Renal cortical epithelial cell (primary cell): Measurements from ENCODE around the gene MOCOS. TPM values are rescaled to one million over a fixed set of nuclear protein-coding genes. Genes with fewer than 3 reads are reported as not detected.
"Not testable (repeated sequence)": the region's sequence is repeated elsewhere in the genome, so short reads cannot be mapped to it uniquely, and the experiment has no call there.

Experiments
- DNase-seq: peaks from one replicate; pipeline ENCODE4 v3.0.0-alpha.2; 2011; ENCODE audit warnings: low read depth
- total RNA-seq: library from RNA; depleted of rRNA; stranded (reverse); fragments of >200 nt; gene quantifications from 2 replicates; pipeline ENCODE4 v1.2.3, GENCODE V29; 2014

The MOCOS gene, protein sequence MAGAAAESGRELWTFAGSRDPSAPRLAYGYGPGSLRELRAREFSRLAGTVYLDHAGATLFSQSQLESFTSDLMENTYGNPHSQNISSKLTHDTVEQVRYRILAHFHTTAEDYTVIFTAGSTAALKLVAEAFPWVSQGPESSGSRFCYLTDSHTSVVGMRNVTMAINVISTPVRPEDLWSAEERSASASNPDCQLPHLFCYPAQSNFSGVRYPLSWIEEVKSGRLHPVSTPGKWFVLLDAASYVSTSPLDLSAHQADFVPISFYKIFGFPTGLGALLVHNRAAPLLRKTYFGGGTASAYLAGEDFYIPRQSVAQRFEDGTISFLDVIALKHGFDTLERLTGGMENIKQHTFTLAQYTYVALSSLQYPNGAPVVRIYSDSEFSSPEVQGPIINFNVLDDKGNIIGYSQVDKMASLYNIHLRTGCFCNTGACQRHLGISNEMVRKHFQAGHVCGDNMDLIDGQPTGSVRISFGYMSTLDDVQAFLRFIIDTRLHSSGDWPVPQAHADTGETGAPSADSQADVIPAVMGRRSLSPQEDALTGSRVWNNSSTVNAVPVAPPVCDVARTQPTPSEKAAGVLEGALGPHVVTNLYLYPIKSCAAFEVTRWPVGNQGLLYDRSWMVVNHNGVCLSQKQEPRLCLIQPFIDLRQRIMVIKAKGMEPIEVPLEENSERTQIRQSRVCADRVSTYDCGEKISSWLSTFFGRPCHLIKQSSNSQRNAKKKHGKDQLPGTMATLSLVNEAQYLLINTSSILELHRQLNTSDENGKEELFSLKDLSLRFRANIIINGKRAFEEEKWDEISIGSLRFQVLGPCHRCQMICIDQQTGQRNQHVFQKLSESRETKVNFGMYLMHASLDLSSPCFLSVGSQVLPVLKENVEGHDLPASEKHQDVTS
- 12.0 and 14.6 TPM in 2 replicates for total RNA-seq

DNA sequence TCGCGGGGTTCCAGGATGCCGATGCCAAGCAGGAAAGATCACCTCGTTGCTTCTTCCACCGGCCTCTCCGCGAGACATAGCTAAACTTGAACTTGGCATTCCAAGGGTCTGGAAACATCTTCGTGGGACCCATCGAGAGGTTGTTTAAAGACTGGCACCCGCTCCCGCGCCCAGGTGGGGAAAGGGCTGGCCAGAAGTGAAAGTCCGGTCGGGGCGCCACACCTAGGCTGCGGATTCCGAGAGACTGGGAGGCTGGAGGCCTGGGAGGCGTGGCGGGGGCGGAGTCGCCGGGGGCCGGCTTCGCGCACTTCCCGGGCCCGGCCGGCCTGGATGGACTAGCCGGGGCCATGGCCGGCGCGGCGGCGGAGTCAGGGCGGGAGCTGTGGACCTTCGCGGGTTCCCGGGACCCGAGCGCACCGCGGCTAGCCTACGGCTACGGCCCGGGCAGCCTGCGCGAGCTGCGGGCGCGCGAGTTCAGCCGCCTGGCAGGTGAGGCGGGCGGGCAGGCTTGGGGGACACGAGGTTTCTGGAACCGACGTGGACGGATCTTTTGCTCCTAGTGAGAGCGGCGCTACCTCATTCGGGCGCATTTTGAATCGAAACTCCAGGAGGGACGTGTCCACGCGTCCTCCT, at the start of gene MOCOS:
MOCOS (plus strand) TSS at position 305 of the 633 bp plus-strand sequence; CDS start at position 348, 43 bp downstream.
- peak; percentile 31 for DNase-seq

DNA sequence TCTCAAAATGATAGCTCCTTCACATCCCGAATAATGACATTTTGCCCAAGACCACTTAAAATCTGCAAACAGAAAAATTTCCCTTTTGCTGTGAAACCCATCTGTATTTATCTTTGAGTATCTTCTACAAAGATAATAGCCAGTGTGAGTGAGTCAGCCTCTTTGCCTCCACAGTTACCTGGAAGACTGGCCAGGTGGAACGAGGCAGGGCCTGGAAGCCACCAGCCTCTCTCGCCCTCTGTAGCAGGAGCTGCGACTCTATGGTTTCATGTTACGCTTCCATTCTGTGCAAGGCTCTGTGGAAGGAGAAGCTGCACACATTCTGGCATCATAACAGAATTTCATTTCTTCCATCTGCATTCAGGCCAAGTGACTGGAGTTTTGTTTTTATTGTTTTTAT, 48.1 kb upstream of the MOCOS start:
- no peak for DNase-seq

DNA sequence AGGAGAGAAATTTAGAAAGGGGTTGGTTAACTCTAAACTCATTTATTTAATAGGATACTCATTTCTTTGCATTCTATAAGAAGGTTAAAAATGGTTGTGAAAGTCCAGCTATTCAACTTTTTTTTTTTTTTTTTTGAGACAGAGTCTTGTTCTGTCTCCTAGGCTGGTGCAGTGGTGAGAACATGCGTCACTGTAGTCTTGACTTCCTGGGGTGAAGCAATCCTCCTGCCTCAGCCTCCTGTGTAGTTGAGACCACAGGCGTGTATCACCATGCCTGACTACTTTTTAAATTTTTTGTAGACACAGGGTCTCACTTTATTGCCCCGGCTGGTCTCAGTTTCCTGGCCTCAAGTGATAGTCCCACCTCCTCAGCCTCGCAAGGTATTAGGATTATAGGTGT, 45.7 kb upstream of the MOCOS start:
- no peak for DNase-seq

DNA sequence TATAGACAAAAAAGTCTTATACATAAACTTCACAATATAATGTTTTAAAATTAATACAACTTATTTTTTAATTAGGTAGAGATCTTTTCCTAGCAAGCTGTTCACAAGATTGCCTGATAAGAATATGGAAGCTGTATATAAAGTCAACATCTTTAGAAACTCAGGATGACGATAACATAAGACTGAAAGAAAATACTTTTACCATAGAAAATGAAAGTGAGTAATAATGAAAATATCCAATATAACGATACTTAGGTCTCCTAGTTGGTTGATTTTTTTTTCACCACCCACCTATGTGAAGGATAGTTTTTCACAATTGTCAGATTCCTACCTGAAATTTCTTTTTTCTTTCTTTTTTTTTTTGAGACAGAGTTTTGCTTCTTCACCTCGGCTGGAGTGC, 44.5 kb upstream of the MOCOS start:
- DNase-seq: no peak

DNA sequence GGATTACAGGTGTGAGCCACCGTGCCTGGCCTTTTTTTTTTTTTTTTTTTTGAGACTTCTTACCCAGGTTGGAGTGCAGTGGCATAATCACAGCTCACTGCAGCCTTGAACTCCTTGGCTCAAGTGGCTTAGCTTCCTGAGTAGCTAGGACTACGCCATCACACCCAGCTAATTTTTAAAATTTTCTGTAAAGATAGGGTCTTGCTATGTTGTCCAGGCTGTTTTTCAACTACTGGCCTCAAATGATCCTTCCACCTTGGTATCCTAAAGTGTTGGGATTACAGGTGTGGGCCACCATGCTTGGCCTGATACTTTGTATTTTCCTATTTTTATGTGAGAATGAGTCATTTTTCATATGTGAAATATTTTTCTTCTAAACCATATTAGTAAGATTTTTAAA, 43.9 kb upstream of the MOCOS start:
- no peak for DNase-seq

DNA sequence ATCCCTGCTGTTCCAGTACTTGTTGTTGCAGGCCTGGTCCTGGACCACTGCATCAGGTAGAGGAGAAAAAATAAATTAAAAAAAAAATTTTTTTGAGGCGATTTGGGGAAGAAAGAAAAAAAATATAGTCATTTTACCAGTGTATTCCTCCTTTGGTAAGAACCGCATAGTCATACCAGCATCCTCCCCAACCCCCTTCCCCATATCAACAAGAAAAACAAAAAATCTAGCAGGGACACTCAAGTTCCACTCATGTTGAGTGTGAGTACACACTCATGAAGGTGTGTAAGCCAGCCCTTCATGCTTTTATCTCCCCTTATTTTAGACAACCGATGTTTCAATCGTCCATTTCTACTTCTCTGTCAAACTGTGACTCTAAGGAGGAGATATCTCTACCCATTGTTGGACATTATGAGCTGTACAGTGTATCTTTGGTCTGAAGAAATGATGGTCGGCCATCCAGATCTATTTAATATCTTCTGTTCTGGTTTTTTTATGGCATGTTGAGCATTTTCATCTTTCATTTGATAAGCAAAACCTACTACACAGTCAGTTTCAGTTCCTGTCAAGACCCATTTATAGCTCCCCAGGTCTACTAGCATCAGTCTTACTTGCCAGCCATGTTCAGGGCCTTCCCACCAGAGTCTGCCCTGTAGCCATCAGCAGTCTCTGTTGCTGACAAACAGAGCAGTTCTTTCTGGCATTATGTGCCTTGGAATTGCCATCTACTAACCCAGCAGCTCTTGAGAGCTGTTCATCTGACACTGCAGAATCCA, 37.6 kb upstream of the MOCOS start:
- DNase-seq: no peak

DNA sequence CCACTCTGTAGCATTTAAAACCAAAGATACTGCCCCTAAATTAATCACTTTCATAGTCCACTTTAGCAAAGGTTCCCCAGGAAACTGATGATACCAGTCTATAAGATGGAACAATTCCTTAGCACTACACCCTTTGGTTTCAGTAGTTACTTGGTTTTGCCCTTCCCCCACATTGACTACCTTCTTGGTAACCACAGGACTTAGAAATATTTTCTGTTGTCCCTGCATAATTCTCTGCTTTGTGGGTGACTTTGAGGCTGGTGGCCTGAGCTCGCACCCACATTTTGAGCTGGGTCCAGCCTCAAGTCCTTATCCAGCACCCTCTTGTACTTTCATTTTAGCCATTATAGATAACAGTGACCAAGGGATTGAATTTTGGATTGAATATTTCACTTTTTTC, 34.5 kb upstream of the MOCOS start:
- peak; percentile 60 for DNase-seq

DNA sequence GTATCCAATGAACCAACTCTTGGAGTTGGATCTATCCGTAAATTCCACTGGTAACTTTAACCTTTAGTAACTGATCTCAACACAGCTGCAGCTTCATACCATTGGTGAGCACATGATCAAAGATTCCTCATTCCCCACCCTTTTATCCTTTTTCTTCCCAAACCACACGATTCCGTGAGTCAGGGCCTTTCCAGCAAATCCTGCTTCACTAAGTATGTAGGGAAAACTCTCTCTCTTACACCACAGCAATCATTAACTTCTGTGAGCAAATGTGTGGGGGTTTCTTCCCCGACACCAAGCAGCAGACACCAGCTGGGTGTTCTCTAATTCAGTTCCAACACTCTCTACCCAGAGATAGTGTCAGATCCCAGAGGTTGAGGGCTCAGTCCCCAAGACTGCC, 34.1 kb upstream of the MOCOS start:
- DNase-seq: peak; percentile 100

DNA sequence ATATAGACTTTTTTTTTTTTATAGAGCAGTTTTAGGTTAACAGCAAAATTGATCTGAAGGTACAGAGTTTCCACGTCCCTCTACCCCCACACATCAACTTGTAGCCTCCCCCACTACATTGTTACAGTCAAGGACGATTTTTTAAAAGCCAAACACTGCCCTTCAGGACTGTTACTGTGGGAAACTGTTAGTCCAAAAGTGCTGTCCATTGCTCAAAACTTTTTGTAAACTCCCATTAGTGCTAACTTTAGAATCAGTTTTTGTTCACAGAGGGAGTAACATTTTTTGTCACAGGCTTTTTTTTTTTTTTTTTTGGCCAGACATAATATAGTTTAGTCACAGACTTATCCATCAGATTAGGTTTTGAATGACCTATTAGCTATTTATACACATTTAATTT, 33.5 kb upstream of the MOCOS start:
- DNase-seq: no peak

DNA sequence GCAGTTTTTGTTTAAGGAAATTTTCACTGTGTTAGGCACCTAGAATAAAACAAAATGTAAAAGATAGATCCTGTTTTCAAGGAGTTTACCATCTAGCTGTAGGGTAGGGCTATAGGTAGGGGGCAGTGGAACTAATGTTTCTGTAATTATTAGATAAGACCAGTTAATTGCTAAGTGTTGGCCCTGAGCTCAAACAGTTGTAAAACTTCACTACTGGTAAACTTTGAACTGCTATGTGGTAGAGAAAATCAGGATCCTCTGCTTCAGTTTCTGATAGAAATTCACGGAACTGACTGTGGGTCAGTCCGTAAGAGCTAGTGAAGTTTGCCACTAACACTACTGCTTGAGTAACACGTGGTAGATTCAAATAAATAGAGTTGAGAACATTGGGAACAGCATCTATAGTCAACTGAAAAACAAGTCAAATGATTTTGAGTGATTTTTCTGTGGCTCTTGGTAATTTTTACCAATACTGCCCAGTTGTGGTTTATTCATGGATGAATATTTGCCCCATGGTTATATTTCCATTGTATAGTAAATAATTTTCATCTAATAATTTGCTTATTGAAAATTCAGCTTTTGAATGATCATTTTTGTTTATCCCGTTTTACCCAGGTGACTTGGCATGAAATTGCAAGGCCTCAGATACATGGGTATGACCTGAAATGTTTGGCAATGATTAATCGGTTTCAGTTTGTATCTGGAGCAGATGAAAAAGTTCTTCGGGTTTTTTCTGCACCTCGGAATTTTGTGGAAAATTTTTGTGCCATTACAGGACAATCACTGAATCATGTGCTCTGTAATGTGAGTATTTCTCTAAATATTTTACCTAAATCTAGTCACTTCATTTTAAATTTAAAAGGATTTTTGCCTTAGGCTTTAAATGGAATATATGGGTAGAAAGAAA, 31.2 kb upstream of the MOCOS start:
- DNase-seq: peak; percentile 76

DNA sequence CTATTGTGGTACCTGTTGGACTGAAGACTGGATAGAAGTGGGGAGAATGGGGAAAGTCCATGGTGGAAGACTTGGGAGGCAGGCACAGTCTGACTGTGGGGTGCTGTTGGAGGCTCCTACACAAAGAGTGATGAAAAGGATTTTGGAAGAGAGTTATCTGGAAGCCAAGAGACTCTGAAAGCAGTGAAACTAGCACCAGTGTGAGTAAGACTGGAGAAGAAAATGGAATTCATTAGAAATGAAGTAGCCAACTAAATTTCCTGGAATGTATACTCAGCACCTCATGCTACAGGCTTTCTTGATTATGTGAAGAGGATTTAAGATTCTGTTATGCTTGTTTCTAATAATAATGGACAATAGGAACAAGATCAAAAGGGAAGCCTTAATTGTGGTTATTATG, 29.9 kb upstream of the MOCOS start:
- no peak for DNase-seq

DNA sequence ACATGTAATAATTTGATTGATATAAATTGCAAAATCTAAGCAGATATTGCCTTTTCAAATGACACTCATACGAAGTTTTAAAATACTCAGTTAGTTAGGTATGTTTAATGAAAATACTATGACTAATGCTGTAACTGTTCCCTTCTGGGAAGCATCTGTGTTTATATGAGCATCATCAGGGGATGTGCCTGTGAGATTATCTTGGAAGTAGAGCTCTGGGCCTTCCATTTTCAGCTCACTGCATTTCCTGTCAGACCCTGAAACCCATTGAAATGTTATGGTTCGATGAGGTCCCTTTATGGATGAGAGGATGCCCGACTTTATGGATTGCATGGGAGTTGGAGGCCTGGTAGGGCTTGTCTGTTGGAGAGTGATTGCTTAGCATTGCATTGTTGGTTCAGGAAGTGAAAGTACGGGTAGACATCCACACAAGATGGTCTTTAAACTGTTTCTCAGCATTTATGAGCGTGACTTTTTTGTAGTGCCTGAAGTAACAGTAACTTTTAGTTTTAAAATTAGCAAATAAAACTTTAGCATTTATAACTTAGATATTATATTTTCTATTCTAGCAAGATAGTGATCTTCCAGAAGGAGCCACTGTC, 28.9 kb upstream of the MOCOS start:
- peak; percentile 72 for DNase-seq

DNA sequence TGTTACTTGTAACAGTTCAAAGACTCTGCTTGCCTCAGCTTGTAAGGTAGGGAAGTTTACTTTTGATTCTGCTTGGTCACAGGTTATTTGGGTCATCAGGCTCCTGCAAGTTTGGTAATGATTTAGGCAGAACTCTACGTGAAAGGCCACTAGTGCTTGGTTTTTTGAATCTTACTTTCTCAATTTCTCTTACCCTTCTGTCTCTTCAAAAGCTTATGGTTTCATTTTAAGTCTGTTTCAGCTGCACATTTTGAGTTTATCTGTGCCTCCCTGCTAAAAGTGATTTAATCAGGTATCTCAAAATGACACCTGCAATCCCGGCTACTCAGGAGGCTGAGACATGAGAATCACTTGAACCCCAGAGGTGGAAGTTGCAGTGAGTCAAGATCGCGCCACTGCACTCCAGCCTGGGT, 26.3 kb upstream of the MOCOS start:
- no peak for DNase-seq

DNA sequence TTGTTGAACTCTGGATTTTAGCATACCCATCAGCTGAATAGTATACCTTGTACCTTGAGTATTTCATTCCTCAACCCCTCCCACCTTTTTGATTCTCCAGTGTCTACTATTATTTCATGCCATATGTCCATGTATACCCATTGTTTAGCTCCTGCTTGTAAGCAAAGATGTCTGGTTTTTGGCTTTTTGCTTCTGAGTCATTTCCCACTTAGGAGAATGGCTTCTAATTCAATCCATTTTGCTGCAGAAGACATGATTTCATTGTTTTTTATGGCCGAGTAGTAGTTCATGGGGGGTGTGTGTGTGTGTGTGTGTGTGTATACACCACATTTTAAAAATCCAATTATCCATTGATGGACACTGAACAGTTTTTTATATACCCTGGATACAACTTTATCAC, 24.3 kb upstream of the MOCOS start:
- no peak for DNase-seq

DNA sequence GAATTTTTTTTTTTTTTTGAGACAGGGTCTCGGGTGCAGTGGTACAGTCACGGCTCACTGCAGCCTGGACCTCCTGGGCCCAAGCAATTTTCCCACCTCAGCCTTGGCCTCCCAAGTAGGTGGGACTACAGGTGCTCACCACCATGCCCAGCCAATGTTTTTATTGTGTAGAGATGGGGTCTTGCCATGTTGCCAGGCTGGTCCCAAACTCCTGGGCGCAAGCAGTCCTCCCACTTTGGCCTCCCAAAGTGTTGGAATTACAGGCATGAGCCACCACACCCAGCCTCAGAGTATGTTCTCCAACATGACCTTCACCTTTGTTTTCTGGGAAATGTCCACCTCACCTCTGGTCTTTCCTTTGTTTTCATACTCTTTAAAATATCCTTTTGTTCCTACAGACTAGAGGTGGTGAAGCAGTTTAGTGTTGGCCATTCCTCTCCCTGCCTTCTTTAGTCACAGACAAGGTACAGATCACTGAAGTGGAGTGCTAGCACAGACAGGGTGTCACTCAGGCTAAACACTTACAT, 19.5 kb upstream of the MOCOS start:
- DNase-seq: no peak

DNA sequence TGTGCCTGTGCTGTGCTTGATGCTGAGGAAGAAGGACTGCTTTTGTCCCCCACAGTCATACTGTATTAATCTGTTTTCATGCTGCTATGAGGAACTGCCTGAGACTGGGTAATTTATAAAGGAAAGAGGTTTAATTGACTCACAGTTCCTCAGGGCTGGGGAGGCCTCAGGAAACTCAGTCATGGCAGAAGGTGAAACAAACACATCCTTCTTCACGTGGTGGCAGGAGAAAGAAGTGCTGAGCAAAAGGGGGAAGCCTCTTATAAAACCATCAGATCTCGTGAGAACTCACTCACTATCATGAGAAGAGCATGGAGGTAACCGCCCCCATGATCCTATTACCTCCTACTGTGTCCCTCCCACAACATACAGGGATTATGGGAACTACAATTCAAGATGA, 19.0 kb upstream of the MOCOS start:
- not testable (repeated sequence) for DNase-seq

DNA sequence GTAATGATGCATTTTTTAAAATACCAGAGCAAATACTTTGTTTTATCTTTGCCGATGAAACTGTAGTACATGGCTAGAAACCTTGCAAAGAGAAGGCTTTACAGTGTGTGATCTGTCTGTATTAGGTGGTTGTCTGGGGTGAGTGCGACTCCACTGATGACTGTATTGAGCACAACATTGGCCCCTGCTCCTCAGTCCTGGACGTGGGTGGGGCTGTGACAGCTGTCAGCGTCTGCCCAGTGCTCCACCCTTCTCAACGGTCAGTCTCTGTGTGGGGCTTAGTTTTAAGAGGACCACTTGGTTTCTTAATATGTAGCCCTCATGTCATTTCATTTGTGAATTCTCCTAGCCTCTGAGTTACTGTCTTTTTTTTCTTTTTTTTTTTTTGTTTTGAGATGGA, 17.4 kb upstream of the MOCOS start:
- no peak for DNase-seq

DNA sequence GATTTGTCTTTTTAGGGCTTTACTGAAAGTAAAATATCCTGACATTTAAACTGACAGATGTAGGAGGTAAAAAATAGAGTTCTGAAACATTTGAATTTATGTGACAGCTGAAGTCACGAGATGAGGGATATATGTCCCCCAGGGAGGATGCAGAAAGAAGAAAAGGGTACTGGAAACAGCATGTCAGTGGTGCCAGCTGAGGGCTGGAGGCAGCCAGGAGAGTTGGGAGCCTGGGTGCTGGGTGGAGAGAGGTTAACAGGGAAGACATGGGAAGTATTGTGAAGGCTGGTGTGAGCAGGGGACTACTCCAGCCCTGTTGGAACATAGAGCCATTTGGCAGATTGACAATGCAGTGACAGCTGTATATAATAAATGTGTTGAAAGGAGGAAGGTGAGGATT, 11.8 kb upstream of the MOCOS start:
- DNase-seq: no peak

DNA sequence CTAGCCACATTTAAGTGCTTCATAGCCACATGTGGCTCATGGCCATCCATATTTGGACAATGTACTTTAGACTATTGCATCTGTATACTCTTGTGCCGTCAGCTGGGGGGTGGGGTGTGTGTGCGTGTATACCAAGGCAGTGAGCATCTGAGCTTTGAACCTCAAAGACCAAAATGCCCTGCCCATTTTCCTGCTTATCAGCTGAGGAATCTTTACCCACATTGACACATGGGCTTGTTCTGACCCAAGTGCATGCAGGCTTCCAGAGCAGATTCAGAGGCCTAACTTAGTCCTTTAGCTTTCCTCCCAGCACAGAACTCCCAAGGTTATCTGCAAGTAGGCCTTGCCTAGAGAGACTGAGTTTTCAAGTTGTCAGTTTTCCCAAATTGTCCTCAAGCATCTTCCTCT, 11.1 kb upstream of the MOCOS start:
- DNase-seq: no peak

DNA sequence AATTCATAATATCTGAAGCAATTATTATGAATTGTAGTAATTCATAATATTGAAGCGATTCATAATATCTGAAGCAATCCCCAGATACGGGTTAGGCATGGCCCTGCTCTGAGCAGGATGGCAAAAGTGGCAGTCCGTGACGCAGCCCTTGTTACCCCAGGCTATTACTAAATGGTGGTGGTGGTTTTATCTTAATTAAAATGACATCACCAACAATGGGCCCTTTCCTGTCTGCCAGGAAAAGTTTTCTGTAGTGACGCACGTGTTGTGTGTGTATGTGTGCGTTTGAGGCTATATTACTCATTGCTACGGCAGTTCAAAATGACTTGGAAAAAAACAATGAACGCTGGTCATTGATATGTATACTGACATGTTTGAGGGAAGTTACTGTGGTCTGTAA, 10.6 kb upstream of the MOCOS start:
- DNase-seq: no peak
